Ishikawa (cell line): Measurements from ENCODE around the gene GFRA1.

Source experiments
- CEBPB ChIP-seq: IDR thresholded peaks from 2 replicates; pipeline ENCODE4 v1.6.1; 2012
- CREB1 ChIP-seq: IDR thresholded peaks from 2 replicates; pipeline ENCODE4 v1.6.1; 2012; ENCODE audit warnings: low read depth
- EGR1 ChIP-seq: IDR thresholded peaks from 2 replicates; pipeline ENCODE4 v1.6.1; 2012
- EP300 ChIP-seq: IDR thresholded peaks from 2 replicates; pipeline ENCODE4 v1.6.1; 2012; ENCODE audit warnings: borderline replicate concordance
- FOXM1 ChIP-seq: IDR thresholded peaks from 2 replicates; pipeline ENCODE4 v1.6.1; 2012; ENCODE audit warnings: low read depth, borderline replicate concordance
- MAX ChIP-seq: IDR thresholded peaks from 2 replicates; pipeline ENCODE4 v1.6.1; 2012
- NFIC ChIP-seq: IDR thresholded peaks from 2 replicates; pipeline ENCODE4 v1.6.1; 2012
- RAD21 ChIP-seq: IDR thresholded peaks from 2 replicates; pipeline ENCODE4 v1.6.1; 2012; ENCODE audit warnings: low read depth
- REST ChIP-seq: IDR thresholded peaks from 2 replicates; pipeline ENCODE4 v1.6.1; 2012; ENCODE audit warnings: low read depth, mild to moderate bottlenecking
- TAF1 ChIP-seq: IDR thresholded peaks from 2 replicates; pipeline ENCODE4 v1.6.1; 2012; ENCODE audit warnings: low read depth, mild to moderate bottlenecking
- TCF12 ChIP-seq: IDR thresholded peaks from 2 replicates; pipeline ENCODE4 v1.6.1; 2012; ENCODE audit warnings: low read depth
- TEAD4 ChIP-seq: IDR thresholded peaks from 2 replicates; pipeline ENCODE4 v1.6.1; 2012
- USF1 ChIP-seq: IDR thresholded peaks from 2 replicates; pipeline ENCODE4 v1.6.1; 2012
- YY1 ChIP-seq: IDR thresholded peaks from 2 replicates; pipeline ENCODE4 v1.6.1; 2012; ENCODE audit warnings: low read depth
- ZBTB7A ChIP-seq: IDR thresholded peaks from 2 replicates; pipeline ENCODE4 v1.6.1; 2012; ENCODE audit warnings: low read depth

The GFRA1 gene

GRCh38 chr10:116029826-116030225, 243.2 kb downstream of the GFRA1 start:
- TF ChIP-seq TEAD4 (no peak), ZBTB7A (no peak)

GRCh38 chr10:116027355-116027754, 245.7 kb downstream of the GFRA1 start:
- no peak for TF ChIP-seq RAD21
- TF ChIP-seq CEBPB, result no peak
- TF ChIP-seq EP300, result no peak
- no peak for TF ChIP-seq TEAD4
- TF ChIP-seq NFIC, result no peak
- TF ChIP-seq USF1, result no peak
- TF ChIP-seq TAF1, result no peak
- TF ChIP-seq MAX, result no peak
- TF ChIP-seq REST, result no peak
- no peak for TF ChIP-seq TCF12
- TF ChIP-seq CREB1, result no peak
- TF ChIP-seq EGR1, result no peak

GRCh38 chr10:116026725-116027124, 246.3 kb downstream of the GFRA1 start:
- TF ChIP-seq TEAD4 (no peak), USF1 (no peak), CREB1 (no peak), ZBTB7A (no peak), TAF1 (no peak), EP300 (no peak), CEBPB (no peak), MAX (no peak), YY1 (no peak), FOXM1 (no peak), REST (no peak), NFIC (no peak), RAD21 (no peak), EGR1 (no peak), TCF12 (no peak)

- TF ChIP-seq ZBTB7A (no peak), TCF12 (no peak), TAF1 (no peak), CEBPB (no peak), EP300 (no peak), CREB1 (no peak), MAX (no peak), USF1 (no peak), RAD21 (no peak), FOXM1 (no peak), YY1 (no peak), EGR1 (no peak), REST (no peak), TEAD4 (no peak), NFIC (no peak)
Observed at GRCh38 chr10:116026315-116026714, 246.7 kb downstream of the GFRA1 start.
